ENCODE results near the gene PIK3C2A. TPM values are rescaled to one million over a fixed set of nuclear protein-coding genes. Genes with fewer than 3 reads are reported as not detected.

PIK3C2A gene
- total and polyA plus RNA-seq, 2 of the 8 experiments (the other 6 are each of a cell fraction or from before 2014, with no cell fraction given), result 20.1 to 127 TPM

DNA sequence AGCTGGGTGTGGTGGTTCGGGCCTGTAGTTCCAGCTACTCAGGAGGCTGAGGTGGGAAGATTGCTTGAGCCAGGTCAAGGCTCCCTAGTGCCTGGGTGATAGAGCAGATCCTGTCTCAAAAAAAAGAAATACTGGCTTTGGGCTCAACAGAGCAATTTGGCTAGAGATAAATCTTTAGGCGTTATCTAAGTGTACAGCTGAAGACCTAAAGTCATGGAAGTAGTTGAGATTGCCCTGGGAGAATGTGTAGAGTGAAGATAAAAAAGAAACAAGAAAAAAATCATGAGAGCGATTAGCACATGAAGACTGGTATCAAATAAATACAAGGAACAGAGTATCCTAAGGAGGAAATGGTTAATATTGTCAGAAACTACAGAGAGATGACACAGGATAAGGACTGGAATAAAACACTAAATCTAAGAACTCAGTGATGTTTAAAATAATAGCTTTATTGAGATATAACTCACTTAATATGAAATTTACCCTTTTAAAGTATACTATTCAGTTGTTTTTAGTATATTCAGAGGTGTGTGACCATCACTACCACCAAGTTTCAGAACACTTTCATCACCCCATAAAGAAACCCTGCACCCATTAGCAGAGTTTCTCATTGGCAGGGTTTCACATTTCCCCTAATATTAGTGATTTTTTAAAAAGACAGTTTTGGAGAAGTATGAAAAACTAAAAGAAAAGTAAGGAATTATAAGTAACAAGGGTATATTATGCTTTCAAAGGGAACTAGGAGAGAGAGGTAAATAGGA lies 20.7 kb downstream of the PIK3C2A start (continued):
- TF ChIP-seq PHF8 (conservative IDR thresholded peaks at IDR 0.05; ENCODE audit: low read depth, low read length) (no peak), KDM1A (IDR thresholded peaks at IDR 0.05; ENCODE audit: borderline replicate concordance, low read length) (no peak), CTBP2 (IDR thresholded peaks at IDR 0.05; ENCODE audit: borderline replicate concordance, insufficient read depth, insufficient read length, low read length) (no peak)
- TF ChIP-seq, protein P1, sequence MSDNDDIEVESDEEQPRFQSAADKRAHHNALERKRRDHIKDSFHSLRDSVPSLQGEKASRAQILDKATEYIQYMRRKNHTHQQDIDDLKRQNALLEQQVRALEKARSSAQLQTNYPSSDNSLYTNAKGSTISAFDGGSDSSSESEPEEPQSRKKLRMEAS (IDR thresholded peaks at IDR 0.05), result no peak

Data from H1 (cell line).